ENCODE results near the gene VWA5B1.

Gene VWA5B1

DNA sequence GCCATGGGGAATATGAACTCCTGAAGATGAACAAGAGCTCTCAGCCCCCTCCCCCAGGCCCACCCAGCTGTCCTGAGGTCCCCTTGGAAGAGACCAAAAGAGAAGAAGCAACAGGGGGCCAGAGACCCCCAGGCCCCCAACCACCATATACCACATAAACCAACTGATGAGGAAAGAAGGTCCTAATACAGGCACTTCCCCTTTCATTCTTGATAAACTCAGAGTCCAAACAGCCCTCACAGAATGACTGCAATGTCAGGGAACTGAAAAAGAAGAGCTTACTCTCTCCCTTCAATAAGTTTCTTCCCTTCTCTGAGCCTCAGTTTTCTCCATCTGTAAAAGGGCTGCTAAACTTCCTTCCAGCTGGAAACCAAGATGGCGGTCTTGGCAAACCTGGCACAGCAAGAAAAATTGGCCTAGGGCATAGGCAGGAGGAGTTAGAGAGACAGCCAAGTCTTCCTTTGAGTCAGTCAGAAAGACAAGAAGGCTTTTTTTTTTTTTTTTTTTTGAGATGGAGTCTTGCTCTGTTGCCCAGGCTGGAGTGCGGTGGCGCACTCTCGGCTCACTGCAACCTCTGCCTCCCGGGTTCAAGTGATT is 90.5 kb downstream of the VWA5B1 start:
- no peak for DNase-seq (ENCODE audit: low read depth)
- TF ChIP-seq, protein P1, sequence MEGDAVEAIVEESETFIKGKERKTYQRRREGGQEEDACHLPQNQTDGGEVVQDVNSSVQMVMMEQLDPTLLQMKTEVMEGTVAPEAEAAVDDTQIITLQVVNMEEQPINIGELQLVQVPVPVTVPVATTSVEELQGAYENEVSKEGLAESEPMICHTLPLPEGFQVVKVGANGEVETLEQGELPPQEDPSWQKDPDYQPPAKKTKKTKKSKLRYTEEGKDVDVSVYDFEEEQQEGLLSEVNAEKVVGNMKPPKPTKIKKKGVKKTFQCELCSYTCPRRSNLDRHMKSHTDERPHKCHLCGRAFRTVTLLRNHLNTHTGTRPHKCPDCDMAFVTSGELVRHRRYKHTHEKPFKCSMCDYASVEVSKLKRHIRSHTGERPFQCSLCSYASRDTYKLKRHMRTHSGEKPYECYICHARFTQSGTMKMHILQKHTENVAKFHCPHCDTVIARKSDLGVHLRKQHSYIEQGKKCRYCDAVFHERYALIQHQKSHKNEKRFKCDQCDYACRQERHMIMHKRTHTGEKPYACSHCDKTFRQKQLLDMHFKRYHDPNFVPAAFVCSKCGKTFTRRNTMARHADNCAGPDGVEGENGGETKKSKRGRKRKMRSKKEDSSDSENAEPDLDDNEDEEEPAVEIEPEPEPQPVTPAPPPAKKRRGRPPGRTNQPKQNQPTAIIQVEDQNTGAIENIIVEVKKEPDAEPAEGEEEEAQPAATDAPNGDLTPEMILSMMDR (IDR thresholded peaks at IDR 0.05; ENCODE audit: low read length, missing control alignments): no peak
- H3K4me3 ChIP-seq (replicated peaks; ENCODE audit: low read depth, low read length): no peak overlapping the region

DNA sequence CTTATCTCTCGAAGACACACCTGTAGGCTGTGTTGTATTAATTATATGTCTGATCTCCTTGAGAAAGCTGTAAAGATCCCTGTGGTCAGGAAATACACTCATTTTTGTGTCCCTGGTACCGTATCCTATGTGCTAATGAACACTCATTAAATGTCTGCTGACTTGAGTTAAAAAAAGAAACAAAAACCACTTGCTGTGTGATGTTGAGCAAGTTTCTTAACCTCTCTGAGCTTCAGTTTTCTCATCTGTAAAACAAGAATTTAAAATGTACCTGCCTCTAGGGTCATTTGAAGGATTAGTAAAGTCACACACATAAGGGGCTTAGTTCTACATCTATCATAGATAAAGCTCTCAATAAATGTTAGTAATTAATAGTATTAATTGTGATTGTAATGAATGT is 91.3 kb downstream of the VWA5B1 start:
- DNase-seq (ENCODE audit: low read depth): no peak
- TF ChIP-seq, protein P1 (IDR thresholded peaks at IDR 0.05; ENCODE audit: low read length, missing control alignments): no peak
- no peak overlapping the region for H3K4me3 ChIP-seq (replicated peaks; ENCODE audit: low read depth, low read length)

DNA sequence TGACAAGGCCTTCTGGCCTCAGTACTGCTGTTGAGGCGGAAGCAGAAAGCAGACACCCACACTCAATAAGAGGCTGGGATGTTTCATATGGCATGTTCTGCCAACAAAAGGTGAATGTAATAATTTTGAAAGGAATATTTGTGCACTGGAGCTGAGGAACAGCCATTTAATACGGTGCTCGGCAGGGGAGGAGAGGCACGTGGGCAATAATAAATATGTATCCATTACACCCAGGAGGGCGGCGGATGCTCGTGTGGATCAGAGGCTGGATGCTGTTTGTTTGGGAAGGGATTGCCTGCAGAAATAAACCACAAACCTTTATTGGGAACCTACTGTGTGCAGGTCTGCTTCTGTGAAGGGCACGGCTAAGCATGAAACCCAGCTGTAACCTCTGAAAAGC is 92.0 kb downstream of the VWA5B1 start:
- DNase-seq (ENCODE audit: low read depth): no peak
- TF ChIP-seq, protein P1 (IDR thresholded peaks at IDR 0.05; ENCODE audit: low read length, missing control alignments): no peak
- no peak overlapping the region for H3K4me3 ChIP-seq (replicated peaks; ENCODE audit: low read depth, low read length)

DNA sequence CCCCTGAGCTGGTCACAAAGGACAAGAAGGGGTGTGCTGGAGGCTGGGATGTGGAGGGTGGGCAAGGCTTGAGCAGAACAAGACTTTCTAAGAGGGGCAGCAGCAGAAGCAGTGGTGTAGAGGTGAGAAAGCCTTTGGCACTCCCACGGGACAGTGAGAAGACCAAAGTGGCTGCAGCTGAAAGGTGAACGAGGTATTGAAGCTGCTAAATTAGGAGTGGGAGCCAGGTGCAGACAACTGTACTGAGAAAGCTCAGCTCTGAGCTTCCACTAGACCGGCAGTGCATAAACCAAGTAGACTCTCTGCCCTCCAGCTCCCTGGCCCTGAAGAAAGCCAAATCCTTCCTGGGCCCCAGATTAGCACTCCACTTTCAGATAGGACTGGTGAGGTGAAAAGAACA is 93.0 kb downstream of the VWA5B1 start:
- TF ChIP-seq, protein P1 (IDR thresholded peaks at IDR 0.05; ENCODE audit: low read length, missing control alignments): no peak
- H3K4me3 ChIP-seq (replicated peaks; ENCODE audit: low read depth, low read length): no peak overlapping the region
- DNase-seq (ENCODE audit: low read depth): no peak

DNA sequence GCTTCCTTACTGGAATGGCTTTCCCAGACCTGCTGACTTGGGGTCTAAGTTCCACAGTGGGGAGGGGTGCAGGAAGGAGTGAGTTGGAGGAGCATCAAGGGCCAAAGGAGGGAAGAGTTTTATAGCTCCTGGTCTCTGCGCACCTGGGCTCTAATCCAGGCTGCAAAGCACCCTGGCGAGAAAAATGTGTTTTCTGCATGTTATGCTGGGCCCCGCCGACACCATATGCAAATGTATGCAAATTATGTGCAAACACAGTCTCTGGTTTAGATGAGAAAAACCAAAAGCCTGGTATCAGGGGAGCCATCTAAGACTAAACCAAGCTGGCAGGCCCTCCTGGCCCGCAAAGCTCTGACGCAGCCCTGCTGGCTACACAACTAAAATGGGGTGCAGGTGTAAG is 95.0 kb downstream of the VWA5B1 start:
- TF ChIP-seq, protein P1 (IDR thresholded peaks at IDR 0.05; ENCODE audit: low read length, missing control alignments): no peak
- DNase-seq (ENCODE audit: low read depth): no peak
- H3K4me3 ChIP-seq (replicated peaks; ENCODE audit: low read depth, low read length): no peak overlapping the region

DNA sequence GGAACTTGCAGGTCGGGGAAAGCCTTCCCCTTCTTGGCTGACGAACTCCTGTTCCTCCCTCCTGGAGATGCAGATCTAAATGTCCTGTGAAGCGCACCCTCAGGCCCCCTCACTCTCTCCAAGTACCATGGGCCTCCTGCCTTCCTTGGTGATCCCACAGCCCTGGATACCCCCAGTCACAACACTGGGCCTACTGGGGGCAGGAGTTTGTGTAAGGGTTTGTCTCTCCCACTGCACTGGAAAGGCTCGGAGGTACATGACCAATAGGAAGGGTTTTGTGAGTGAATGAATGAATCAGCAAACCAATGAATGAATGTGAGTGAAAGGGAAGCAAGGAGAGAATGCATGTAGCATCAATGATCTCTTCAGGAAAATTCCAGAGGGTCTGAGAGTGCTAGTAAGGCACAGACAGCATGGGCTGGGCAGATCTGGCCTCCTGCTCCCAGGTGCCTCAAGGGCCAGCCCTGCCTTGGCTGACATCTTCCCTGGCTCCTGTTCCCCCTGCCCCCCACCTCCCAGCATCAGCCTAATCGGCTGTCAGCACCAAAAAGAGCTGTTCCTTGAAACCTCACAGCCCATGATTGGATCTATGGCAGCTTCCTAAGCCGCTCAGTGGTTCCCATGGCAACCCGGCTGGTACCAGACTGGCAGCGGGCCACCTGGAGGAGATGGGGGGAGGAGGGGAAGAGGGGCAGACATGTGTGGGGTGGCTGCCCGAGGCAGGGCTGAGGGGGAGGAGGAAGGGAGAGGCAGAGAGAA is 95.8 kb downstream of the VWA5B1 start:
- no peak for DNase-seq (ENCODE audit: low read depth)
- TF ChIP-seq, protein P1 (IDR thresholded peaks at IDR 0.05; ENCODE audit: low read length, missing control alignments): no peak
- no peak overlapping the region for H3K4me3 ChIP-seq (replicated peaks; ENCODE audit: low read depth, low read length)

DNA sequence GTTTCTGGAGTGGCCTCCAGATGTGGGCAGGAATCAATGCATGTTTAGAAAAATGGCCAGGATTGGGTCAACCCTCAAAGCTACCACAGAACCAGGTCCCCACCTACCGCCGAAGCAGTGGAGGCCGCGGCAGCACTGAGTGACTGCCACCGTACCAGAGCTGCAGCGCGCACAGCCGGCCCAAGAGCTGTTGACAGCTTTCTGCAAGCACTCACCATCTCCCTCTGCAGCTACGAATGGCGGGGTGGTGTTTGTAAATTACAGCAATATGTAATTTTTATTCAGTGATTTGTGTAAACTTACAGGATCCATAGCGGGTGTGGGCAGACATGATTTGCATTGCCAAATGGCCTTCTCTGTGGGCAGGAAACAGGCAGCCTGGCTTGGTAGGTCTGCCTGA is 98.9 kb downstream of the VWA5B1 start:
- TF ChIP-seq, protein P1 (IDR thresholded peaks at IDR 0.05; ENCODE audit: low read length, missing control alignments): no peak
- H3K4me3 ChIP-seq (replicated peaks; ENCODE audit: low read depth, low read length): no peak overlapping the region
- DNase-seq (ENCODE audit: low read depth): no peak
